GM18870 (cell line): Measurements from ENCODE around the gene TMSB4X.
"Not testable (repeated sequence)": the region's sequence is repeated elsewhere in the genome, so short reads cannot be mapped to it uniquely, and the experiment has no call there.

Experiments used
- ATAC-seq: cut with Tn5 transposase; IDR thresholded peaks from one replicate; pipeline ENCODE4 v1.9.1; 2021; ENCODE audit warnings: moderate library complexity; ENCODE audit not compliant: unreplicated experiment

Gene TMSB4X

DNA sequence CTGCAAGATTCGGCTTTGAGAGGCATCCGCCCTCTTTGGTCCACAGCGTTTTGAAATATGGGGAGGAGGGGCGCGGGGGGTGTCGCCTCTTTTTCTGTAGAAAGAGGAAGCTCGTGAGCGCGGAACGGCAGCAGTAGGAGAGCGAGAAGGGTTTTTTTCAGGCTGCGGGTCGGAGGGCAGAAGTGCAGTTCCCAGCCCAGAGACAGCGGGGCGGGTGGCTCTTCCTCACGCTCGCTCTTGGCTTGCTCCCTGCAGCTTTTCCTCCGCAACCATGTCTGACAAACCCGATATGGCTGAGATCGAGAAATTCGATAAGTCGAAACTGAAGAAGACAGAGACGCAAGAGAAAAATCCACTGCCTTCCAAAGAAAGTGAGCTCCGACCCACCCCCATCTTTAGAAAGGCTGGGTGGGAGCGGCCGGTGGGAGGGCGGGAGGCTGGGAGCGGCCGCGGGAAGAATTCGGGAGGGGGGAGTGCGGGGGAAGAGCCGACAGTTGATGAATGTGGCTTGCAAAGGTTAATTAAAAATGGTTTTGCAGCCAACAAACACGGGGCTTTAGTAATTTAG, 1.2 kb downstream of the TMSB4X start:
- no peak for ATAC-seq

GRCh38 chrX:12976819-12977732, 2.2 kb downstream of the TMSB4X start:
- not testable (repeated sequence) for ATAC-seq

DNA sequence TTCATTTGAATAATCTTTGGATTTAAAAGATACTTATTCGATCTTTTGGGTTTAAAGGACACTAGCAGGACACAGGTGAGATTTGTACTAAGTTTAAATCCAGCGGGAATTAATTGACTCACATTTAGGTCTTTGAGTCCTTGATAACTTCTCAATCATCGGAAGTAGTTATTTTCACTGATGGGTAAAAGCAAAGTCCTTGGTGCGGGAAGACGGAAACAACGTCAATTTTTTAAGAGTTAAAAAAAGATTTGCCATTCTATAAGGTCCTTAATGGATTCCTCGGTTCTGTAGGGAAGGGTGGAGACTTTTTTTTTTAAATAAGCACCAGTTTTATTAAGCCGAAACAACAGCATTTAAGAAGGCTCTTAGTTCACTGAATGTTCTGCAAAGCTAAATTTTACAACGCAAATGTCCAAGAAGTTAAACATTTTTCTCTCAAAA, 2.9 kb downstream of the TMSB4X start:
- ATAC-seq, result peak; percentile 3

DNA sequence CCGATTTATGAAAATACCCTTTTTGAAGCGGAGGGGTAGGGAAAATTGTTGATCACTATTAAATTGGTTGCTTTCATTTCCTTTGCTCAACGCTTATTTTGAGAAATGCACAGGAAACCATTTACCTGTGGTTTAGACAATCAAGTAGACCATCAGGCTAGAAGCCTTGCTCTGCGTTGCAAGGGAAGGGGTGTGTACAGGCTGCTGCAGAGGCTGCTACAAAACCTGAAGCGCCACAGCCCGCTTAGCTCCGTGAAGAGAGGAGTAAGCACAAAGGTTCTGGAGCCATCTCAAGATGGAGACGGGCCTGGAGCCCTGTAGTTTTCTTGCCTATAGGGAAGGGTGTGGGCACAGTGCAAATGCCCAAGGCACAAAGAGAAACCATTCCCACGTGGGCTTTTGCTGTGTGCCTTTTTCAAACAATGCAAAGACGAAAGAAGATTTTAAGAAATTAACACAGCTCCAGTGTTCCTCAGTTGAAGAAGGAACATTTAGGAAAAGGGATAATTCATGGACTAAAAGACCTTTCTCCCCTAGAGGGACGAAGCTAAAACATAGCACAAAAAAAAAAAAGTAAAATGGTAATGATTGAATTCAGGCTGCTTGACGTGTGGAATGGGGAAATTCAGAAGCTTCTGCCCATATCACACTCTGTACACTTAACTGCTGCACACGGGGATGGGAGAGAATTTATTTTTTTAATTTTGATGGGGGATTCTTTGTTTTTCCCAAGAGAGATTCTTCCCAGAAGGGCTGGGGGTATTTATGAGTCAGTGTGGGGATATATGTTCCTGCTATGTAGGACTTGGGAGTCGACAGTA, 3.5 kb downstream of the TMSB4X start:
- ATAC-seq, result peak; percentile 36

DNA sequence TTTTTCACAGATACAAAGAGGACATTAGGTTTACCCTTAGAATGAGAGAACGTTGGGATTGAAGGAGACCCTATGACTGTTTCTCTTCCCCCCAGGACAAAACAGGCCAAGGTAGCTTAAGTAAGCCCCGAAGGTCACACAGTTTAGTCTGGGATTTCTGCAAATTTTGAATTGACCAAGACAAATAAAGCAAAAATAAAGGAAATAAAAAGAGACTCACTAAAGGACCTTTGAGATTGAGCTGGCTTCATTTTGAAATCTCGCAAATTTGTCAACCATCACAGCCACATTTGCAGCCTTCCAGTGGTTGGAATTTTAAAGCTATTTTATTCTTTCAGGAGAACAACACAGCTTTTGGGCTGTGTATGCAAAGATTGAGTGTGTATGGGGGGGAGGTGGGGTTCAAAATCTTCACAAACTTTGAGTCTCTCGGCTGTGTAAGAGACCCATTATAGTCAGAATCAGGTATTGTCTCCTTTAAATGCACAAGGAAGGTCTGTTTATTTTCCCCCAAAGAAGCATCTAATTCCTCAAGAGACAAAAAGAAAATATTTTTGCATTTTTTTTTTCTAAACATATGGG, 4.2 kb downstream of the TMSB4X start:
- ATAC-seq, result no peak

- no peak for ATAC-seq
Measured at GRCh38 chrX:12979616-12980015, 4.7 kb downstream of the TMSB4X start.

GRCh38 chrX:12980039-12980438, 5.1 kb downstream of the TMSB4X start:
- not testable (repeated sequence) for ATAC-seq

- no peak for ATAC-seq
Measured at GRCh38 chrX:12981880-12982279, 7.0 kb downstream of the TMSB4X start.

DNA sequence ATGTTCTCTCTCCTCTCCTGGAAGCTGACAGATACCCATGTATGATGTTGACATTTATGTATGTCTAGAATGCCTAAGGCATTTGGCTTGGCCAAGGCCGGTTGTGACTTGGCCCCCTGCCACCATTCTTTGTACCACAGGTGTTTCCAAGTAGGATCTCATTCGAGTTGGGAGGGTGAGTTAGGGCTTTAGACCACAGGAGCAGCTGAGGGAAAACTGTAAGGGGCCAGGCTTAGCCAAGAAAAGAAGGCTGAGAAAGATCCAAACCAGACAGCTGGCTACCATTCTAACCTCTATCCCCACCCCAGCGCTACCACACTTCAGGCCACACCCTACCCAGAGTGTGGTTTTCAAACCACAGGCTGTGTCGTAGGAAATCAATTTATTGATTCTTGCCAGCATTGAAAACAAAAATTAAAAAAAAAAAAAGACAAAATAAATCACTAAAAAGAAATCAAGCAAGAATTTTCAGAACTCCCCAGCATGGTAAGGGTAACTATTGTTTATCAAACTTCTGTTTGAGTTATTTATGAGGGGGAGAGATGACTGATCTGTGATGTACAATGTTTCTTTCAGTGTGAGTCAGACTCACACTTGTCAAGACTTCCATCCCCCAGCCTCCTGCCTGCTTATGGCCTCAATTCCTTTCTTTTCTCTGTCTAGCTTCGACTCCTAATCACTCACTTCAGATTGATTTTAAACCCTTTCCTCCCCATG, 9.9 kb downstream of the TMSB4X start:
- ATAC-seq, result peak; percentile 70

DNA sequence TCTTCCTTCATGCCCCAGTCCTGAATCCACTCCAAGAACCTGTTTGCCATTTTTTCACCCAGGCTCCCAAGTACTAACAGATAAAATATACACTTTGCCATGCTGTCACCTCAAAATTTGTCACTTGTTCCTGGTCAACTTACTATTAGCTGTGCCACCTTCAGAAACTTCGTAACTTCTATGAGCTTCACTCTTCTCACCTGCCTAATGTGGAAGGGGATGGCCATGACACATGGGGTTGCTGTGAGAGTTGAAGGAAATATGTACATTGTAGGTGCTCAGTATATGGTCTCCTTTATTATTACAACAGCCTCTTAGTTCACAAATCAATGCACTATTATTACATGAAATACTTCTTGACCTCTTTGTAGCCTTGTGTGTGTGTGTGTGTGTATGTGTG, 10.4 kb downstream of the TMSB4X start:
- no peak for ATAC-seq

DNA sequence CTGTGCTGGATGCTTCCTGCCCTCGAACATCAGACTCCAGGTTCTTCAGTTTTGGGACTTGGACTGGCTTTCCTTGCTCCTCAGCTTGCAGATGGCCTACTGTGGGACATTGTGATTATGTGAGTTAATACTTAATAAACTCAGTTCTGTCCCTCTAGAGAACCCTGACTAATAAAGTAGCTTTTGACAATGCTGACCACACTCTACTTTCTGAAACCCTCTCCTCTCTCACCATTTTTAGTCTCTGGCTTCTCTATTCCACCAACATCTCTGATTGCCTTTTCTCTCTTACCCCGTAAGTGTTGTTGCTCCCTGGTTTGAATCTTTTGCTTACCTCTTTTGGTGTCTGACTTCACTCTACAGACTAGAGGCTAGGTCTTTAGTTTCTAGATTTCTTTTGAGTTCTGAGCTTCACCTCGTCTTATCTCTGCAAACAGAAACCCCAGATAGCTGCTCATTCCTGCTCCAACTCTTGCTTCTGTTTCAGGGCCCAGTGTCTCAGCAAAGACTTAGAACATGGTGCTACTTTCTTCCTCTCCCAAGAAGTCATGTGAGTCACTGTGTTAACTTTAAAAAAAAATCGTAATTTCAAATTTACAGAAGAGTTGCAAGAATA, 11.4 kb downstream of the TMSB4X start:
- peak; percentile 38 for ATAC-seq

DNA sequence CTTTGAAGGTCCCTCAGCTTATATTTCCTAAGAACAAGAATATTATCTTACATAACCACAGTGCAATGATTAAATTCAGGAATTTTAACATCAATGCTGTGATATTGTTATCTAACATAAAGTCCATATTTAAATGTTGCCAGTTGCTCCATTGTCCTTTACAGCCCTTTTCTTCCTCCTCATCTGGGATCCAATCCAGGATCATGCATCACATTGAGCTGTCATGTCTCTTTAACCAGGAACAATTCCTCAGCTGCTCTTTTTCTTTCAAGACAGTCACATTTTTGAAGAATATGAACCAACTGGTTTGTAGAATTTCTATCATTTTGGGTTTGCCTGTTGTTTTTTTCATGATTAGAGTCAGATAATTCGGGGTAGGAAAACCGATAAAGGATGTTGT, 12.0 kb downstream of the TMSB4X start:
- ATAC-seq, result no peak

DNA sequence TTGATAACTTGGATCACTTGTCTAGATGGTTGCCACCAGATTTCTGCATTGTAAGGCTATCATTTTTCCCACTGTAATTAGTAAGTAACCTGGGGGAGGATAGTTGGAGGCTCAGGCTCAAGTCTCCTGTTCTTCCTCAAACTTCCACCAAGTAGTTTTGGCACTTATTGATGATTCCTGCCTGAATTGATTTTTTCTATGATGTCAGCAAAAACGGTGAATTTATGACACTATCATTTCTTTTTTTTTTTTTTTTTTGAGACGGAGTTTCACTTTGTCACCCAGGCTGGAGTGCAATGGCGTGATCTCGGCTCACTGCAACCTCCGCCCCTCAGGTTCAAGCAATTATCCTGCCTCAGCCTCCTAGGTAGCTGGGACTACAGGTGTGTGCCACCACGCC, 12.4 kb downstream of the TMSB4X start:
- ATAC-seq, result no peak

- ATAC-seq, result no peak
Measured at GRCh38 chrX:12987900-12988594, 13.1 kb downstream of the TMSB4X start.

DNA sequence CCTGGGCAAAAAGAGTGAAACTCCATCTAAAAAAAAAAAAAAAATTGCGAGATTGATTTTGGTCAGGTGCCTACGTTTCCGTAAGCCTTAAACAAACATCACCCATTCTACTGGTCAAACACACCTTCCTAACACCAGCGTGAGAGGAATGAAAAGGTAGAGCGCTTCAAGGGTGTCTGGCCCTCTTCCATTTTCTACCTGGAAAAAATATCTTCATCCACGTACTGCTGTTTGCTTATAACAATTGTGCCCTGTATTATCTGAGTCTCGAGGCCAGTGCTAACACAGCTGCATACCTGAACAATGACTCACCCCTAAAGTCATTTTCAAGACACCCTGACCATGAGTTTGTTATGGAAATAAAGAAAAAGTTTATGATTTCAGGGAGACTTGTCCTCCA, 13.9 kb downstream of the TMSB4X start:
- ATAC-seq, result no peak

- no peak for ATAC-seq
Measured at GRCh38 chrX:12989461-12989860, 14.6 kb downstream of the TMSB4X start.

DNA sequence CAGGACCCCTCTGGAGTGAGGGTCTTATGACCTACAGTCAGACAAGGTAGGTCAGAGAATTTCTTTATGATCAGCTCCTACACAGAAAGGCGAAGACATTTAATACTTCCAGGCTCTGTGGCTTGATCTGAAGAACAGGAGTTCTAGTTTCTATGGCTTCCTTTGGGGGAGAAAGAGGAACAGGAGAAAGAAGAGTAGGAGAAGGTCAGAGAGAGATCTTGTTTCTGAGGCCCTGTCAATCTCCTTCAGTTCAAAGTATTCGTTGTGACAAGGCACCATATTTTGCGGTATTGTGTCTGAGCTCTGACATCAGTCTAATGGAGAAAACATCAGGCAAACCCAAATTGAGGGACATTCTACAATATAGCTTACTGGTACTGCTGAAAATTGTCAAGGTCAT, 16.7 kb downstream of the TMSB4X start:
- ATAC-seq, result no peak

DNA sequence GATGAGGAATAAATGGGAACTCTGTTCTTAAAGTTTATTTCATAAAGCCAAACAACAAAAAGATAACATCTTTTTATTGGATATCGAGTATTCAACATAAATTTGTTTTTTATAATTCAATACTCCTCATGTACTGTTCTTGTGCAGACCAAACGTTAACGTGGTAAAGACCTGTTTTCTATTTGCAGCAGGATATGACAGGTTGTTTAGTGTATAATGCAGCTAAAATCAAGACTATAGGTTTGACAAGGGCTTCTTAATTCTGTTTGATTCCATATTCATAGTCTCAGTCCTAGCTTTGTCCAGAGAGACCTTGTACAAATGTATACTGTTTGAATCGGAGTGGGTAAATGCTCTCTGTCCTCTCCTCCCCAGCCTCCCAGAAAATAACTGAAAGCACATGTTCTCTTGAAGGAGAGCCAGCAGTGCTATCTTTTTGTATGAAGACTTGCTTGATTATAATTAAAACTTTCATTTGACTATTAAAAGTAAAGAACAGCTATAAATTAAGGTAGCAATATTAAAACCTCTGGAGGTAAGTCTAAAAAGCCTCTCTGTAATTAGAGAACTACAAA, 17.7 kb downstream of the TMSB4X start:
- no peak for ATAC-seq

DNA sequence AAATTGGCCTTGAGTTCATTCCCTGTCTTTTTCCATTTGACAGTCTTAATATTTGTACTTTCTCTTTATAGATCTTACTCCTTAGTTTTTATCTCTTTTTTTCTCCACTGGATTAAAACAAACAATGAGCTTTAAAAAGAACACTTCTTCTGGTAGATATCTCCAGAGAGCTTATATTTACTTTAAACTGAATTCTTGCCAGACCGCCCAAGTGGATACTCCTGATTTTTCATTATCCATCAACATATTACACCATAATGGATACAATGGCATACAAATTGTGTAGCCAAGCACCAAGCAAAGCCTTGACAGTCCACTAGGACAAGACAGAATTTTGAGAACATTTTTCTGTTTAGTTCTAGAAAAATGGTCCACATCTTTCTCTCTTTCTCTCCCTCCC, 18.9 kb downstream of the TMSB4X start:
- ATAC-seq, result no peak
